HepG2 (cell line): Measurements from ENCODE around the gene PLPP3. TPM values are rescaled to one million over a fixed set of nuclear protein-coding genes. Genes with fewer than 3 reads are reported as not detected.

Experiments
- ATAD3A ChIP-seq: sonication (generic); formaldehyde crosslinking; IDR thresholded peaks from 2 replicates; pipeline ENCODE4 v1.4.0; 2020; ENCODE audit warnings: missing genetic modification reagents
- ATM ChIP-seq: fragments of 450-650 bp; IDR thresholded peaks from 2 replicates; pipeline ENCODE4 v1.7.1; 2017; ENCODE audit warnings: mild to moderate bottlenecking, borderline replicate concordance
- BORCS8-MEF2B ChIP-seq: sonication (generic); formaldehyde crosslinking; IDR thresholded peaks from 2 replicates; pipeline ENCODE4 v1.8.0; 2022; ENCODE audit warnings: mild to moderate bottlenecking, missing genetic modification reagents
- CEBPB ChIP-seq: IDR thresholded peaks from 2 replicates; pipeline ENCODE4 v1.6.1; 2011; ENCODE audit warnings: low read depth, low read length, improper control_type of control experiment, borderline replicate concordance
- ESRRA ChIP-seq: sonication (generic); formaldehyde crosslinking; IDR thresholded peaks from 2 replicates; pipeline ENCODE4 v1.5.1; 2020; ENCODE audit warnings: mild to moderate bottlenecking, low read depth, missing genetic modification reagents
- FOXK2 ChIP-seq: fragments of 450-650 bp; IDR thresholded peaks from 2 replicates; pipeline ENCODE4 v1.6.1; 2016
- HNF4A ChIP-seq: sonication (generic); formaldehyde crosslinking; IDR thresholded peaks from 2 replicates; pipeline ENCODE4 v1.4.0; 2020; ENCODE audit warnings: missing genetic modification reagents
- MEF2D ChIP-seq: sonication (generic); formaldehyde crosslinking; IDR thresholded peaks from 2 replicates; pipeline ENCODE4 v1.5.1; 2020; ENCODE audit warnings: mild to moderate bottlenecking, missing genetic modification reagents
- MZF1 ChIP-seq: sonication (generic); formaldehyde crosslinking; IDR thresholded peaks from 2 replicates; pipeline ENCODE4 v1.8.1; 2023; ENCODE audit warnings: mild to moderate bottlenecking, missing genetic modification reagents, borderline replicate concordance
- PHF8 ChIP-seq: sonication (generic); formaldehyde crosslinking; IDR thresholded peaks from 2 replicates; pipeline ENCODE4 v1.5.0; 2020; ENCODE audit warnings: missing genetic modification reagents
- PRMT3 ChIP-seq: sonication (generic); formaldehyde crosslinking; IDR thresholded peaks from 2 replicates; pipeline ENCODE4 v1.8.1; 2022; ENCODE audit warnings: low read depth, mild to moderate bottlenecking, moderate library complexity, missing genetic modification reagents, borderline replicate concordance
- SRF ChIP-seq: IDR thresholded peaks from 2 replicates; pipeline ENCODE4 v1.6.1; 2011; ENCODE audit warnings: mild to moderate bottlenecking, low read depth, low read length, moderate library complexity
- ZFYVE20 ChIP-seq: sonication (generic); formaldehyde crosslinking; IDR thresholded peaks from 2 replicates; pipeline ENCODE4 v1.8.0; 2023; ENCODE audit warnings: low read depth, mild to moderate bottlenecking, moderate library complexity, missing genetic modification reagents, borderline replicate concordance
- ZNF33B ChIP-seq: sonication (generic); formaldehyde crosslinking; IDR thresholded peaks from 2 replicates; pipeline ENCODE4 v1.5.1; 2020; ENCODE audit warnings: mild to moderate bottlenecking, missing genetic modification reagents
- ZNF383 ChIP-seq: sonication (generic); formaldehyde crosslinking; IDR thresholded peaks from 2 replicates; pipeline ENCODE4 v1.4.0; 2020; ENCODE audit warnings: missing genetic modification reagents, mild to moderate bottlenecking, borderline replicate concordance
- ZNF501 ChIP-seq: sonication (generic); formaldehyde crosslinking; IDR thresholded peaks from 2 replicates; pipeline ENCODE4 v1.5.1; 2020; ENCODE audit warnings: mild to moderate bottlenecking, moderate library complexity, missing genetic modification reagents
- polyA plus RNA-seq, 8 experiments: library from polyadenylated mRNA; depleted of rRNA in 3 of 8; stranded (reverse) in 7 of 8; unstranded in 1 of 8; fragments of >200 nt; fragmentation: Illumina TruSeq in 4 of 8; extraction: Trizol in 4 of 8; gene quantifications; 2 replicates each; pipeline versions ENCODE4 v1.2.1 to v1.2.3, GENCODE V29; 2011 to 2016; ENCODE audit warnings: low read depth in 4 of 8, missing spikeins in 1 of 8, mixed read lengths in 1 of 8; ENCODE audit not compliant: insufficient read depth in 1 of 8
- total RNA-seq, 5 experiments: library from RNA; depleted of rRNA; stranded (reverse); fragments of >200 nt; fragmentation: Illumina TruSeq; extraction: Trizol; gene quantifications; 2 replicates each; pipeline ENCODE4 v1.2.3, GENCODE V29; 2016; ENCODE audit warnings: low read depth in 1 of 5
- TF ChIP-seq, protein P1 (sequence below): sonication (generic); formaldehyde crosslinking; IDR thresholded peaks from 2 replicates; pipeline ENCODE4 v1.4.0; 2020; ENCODE audit warnings: mild to moderate bottlenecking, missing genetic modification reagents
- TF ChIP-seq, protein P2 (sequence below): sonication (generic); formaldehyde crosslinking; IDR thresholded peaks from 2 replicates; pipeline ENCODE4 v1.4.0; 2020; ENCODE audit warnings: missing genetic modification reagents
- TF ChIP-seq, protein P3 (sequence below): sonication (generic); formaldehyde crosslinking; IDR thresholded peaks from 2 replicates; pipeline ENCODE4 v1.8.1; 2023; ENCODE audit warnings: missing genetic modification reagents, inconsistent platforms, borderline replicate concordance
- TF ChIP-seq, protein P4 (sequence below): sonication (generic); formaldehyde crosslinking; IDR thresholded peaks from 2 replicates; pipeline ENCODE4 v1.8.1; 2022; ENCODE audit warnings: low read depth, mild to moderate bottlenecking, missing genetic modification reagents

Gene PLPP3
- total and polyA plus RNA-seq, 2 of the 13 experiments (the other 11 are each of a cell fraction or from before 2014, with no cell fraction given): 49.7 to 65.8 TPM

DNA sequence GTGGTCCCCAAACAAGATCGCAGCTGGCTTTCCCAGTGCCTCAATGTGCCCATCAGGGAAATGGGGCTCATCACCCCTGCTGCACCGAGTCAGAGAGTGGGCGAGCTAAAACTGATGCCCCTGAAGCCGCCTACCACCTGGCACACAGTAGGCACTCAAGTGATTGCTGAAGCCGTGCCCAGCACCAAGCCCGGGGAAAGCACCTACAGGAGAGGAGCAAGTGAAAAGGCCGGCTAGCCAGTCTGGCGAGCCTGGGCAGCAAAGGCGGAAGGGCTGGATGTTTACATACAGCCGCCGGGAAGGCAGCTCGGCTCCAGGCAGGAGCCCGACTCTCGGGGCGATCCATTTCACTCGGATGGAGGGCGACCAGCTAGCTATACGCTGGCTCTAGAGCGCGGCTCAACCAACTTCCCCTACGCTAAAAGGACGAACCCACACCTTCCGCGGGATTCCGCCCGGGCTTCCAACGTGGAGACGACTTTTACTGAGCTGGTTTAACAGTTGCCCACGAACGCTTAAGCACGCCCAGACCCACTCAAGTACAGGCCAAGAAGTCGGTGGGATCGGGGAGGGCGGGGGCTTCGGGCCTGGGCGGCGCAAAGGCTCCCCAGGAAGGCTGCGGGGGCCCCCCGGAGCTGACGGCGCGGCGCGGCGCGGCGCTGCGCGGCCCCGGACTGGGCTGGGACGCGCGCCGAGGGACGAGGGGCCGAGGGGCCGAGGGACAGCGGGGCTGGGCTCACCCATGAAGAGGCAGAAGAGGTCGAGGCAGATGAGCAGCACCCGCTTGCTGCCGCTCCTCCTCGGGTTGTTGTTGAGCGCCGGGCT is 1.0 kb downstream of the PLPP3 start (continued):
- TF ChIP-seq, protein P1, sequence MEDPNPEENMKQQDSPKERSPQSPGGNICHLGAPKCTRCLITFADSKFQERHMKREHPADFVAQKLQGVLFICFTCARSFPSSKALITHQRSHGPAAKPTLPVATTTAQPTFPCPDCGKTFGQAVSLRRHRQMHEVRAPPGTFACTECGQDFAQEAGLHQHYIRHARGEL (CRISPR knock-in tag): no peak
- TF ChIP-seq MZF1 (CRISPR knock-in tag): no peak
- no peak for TF ChIP-seq ESRRA (CRISPR knock-in tag)
- no peak for TF ChIP-seq MEF2D (CRISPR knock-in tag)
- TF ChIP-seq FOXK2: 0 out of 2 replicates have a peak, but pooled peaks have one; percentile 14
- peak; percentile 20; the same call in 1 of the 2 replicates for TF ChIP-seq ZNF501 (CRISPR knock-in tag)
- no peak for TF ChIP-seq ZFYVE20
- TF ChIP-seq, protein P2, sequence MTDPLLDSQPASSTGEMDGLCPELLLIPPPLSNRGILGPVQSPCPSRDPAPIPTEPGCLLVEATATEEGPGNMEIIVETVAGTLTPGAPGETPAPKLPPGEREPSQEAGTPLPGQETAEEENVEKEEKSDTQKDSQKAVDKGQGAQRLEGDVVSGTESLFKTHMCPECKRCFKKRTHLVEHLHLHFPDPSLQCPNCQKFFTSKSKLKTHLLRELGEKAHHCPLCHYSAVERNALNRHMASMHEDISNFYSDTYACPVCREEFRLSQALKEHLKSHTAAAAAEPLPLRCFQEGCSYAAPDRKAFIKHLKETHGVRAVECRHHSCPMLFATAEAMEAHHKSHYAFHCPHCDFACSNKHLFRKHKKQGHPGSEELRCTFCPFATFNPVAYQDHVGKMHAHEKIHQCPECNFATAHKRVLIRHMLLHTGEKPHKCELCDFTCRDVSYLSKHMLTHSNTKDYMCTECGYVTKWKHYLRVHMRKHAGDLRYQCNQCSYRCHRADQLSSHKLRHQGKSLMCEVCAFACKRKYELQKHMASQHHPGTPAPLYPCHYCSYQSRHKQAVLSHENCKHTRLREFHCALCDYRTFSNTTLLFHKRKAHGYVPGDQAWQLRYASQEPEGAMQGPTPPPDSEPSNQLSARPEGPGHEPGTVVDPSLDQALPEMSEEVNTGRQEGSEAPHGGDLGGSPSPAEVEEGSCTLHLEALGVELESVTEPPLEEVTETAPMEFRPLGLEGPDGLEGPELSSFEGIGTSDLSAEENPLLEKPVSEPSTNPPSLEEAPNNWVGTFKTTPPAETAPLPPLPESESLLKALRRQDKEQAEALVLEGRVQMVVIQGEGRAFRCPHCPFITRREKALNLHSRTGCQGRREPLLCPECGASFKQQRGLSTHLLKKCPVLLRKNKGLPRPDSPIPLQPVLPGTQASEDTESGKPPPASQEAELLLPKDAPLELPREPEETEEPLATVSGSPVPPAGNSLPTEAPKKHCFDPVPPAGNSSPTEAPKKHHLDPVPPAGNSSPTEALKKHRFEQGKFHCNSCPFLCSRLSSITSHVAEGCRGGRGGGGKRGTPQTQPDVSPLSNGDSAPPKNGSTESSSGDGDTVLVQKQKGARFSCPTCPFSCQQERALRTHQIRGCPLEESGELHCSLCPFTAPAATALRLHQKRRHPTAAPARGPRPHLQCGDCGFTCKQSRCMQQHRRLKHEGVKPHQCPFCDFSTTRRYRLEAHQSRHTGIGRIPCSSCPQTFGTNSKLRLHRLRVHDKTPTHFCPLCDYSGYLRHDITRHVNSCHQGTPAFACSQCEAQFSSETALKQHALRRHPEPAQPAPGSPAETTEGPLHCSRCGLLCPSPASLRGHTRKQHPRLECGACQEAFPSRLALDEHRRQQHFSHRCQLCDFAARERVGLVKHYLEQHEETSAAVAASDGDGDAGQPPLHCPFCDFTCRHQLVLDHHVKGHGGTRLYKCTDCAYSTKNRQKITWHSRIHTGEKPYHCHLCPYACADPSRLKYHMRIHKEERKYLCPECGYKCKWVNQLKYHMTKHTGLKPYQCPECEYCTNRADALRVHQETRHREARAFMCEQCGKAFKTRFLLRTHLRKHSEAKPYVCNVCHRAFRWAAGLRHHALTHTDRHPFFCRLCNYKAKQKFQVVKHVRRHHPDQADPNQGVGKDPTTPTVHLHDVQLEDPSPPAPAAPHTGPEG (CRISPR knock-in tag): peak; percentile 6; the same call in 1 of the 2 replicates
- TF ChIP-seq ZNF33B (CRISPR knock-in tag): no peak
- TF ChIP-seq, protein P3, sequence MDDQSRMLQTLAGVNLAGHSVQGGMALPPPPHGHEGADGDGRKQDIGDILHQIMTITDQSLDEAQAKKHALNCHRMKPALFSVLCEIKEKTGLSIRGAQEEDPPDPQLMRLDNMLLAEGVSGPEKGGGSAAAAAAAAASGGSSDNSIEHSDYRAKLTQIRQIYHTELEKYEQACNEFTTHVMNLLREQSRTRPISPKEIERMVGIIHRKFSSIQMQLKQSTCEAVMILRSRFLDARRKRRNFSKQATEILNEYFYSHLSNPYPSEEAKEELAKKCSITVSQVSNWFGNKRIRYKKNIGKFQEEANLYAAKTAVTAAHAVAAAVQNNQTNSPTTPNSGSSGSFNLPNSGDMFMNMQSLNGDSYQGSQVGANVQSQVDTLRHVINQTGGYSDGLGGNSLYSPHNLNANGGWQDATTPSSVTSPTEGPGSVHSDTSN (CRISPR knock-in tag): no peak
- no peak for TF ChIP-seq ATAD3A (CRISPR knock-in tag)
- no peak for TF ChIP-seq SRF
- no peak; the same call in 1 of the 2 replicates for TF ChIP-seq BORCS8-MEF2B (CRISPR knock-in tag)
- TF ChIP-seq PRMT3 (CRISPR knock-in tag): no peak
- 0 out of 2 replicates have a peak, but pooled peaks have one; percentile 24 for TF ChIP-seq ZNF383 (CRISPR knock-in tag)
- no peak for TF ChIP-seq ATM
- no peak; the same call in 1 of the 2 replicates for TF ChIP-seq HNF4A (CRISPR knock-in tag)
- TF ChIP-seq, protein P4, sequence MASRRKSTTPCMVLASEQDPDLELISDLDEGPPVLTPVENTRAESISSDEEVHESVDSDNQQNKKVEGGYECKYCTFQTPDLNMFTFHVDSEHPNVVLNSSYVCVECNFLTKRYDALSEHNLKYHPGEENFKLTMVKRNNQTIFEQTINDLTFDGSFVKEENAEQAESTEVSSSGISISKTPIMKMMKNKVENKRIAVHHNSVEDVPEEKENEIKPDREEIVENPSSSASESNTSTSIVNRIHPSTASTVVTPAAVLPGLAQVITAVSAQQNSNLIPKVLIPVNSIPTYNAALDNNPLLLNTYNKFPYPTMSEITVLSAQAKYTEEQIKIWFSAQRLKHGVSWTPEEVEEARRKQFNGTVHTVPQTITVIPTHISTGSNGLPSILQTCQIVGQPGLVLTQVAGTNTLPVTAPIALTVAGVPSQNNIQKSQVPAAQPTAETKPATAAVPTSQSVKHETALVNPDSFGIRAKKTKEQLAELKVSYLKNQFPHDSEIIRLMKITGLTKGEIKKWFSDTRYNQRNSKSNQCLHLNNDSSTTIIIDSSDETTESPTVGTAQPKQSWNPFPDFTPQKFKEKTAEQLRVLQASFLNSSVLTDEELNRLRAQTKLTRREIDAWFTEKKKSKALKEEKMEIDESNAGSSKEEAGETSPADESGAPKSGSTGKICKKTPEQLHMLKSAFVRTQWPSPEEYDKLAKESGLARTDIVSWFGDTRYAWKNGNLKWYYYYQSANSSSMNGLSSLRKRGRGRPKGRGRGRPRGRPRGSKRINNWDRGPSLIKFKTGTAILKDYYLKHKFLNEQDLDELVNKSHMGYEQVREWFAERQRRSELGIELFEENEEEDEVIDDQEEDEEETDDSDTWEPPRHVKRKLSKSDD (CRISPR knock-in tag): no peak
- TF ChIP-seq PHF8 (CRISPR knock-in tag): no peak
- no peak for TF ChIP-seq CEBPB
